ENCODE data around the gene SLC49A3. TPM values are rescaled to one million over a fixed set of nuclear protein-coding genes. Genes with fewer than 3 reads are reported as not detected.

Gene SLC49A3
- total RNA-seq, 2 experiments from 2014 or later = 0.23 TPM; not detected in 1

- ChIA-PET CTCF (no interaction called here), POLR2A (no interaction called here)
- no peak for DNase-seq
- TF ChIP-seq CTCF (IDR thresholded peaks at IDR 0.05) = no peak
- intact Hi-C loops (cut with micrococcal nuclease) = no loop called here
- H3K27ac Mint-ChIP-seq = peak overlapping the region; percentile 25
- ATAC-seq = no peak
- peaks cover 19% of the 10 kb centered on the region for H3K36me3 Mint-ChIP-seq (ENCODE audit: low read depth)
- peaks cover 15% of the 10 kb centered on the region for H3K4me1 Mint-ChIP-seq (ENCODE audit: low read depth)
- no peaks in the 10 kb centered on the region for H3K27me3 Mint-ChIP-seq
- no peak overlapping the region for H3K4me3 Mint-ChIP-seq
- no peaks in the 10 kb centered on the region for H3K9me3 Mint-ChIP-seq
Observed at GRCh38 chr4:721261-722168, 32.6 kb upstream of the SLC49A3 start.

GRCh38 chr4:720111-720860, 31.3 kb upstream of the SLC49A3 start:
- POLR2A ChIA-PET = interaction anchor here (1.3 kb wide), 1 partner anchor 10 kb away, joined by 5 read pairs; no protein-coding TSS in a partner anchor
- intact Hi-C loops (cut with micrococcal nuclease) = no loop called here
- Mint-ChIP-seq H3K9me3 (no peaks in the 10 kb centered on the region), H3K36me3 (ENCODE audit: low read depth) (peaks cover 19% of the 10 kb centered on the region), H3K27ac (no peak overlapping the region), H3K27me3 (no peaks in the 10 kb centered on the region), H3K4me3 (no peak overlapping the region), H3K4me1 (ENCODE audit: low read depth) (peaks cover 14% of the 10 kb centered on the region)
- no peak for ATAC-seq
- no peak for TF ChIP-seq CTCF (IDR thresholded peaks at IDR 0.05)
- DNase-seq = no peak
- CTCF ChIA-PET = no interaction called here

DNA sequence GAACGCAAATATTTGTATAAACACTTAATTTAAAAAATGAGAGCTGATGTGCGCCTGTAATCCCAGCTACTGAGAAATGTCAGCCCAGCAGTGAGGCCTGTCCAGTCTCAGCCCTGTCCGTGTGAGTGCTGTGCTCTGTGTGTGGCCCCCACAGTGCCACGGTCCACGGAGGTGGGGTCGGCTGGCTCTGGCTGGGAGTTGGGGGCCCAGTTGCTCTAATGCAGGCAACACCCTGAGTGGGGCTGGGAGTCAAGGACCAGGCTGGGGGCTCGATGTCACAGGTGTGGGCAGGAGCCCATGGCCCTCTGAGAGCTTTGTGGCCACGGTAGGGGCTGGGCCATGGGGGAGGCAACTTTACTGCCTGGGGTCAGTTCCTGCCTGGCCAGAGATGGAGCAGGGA, 29.5 kb upstream of the SLC49A3 start:
- intact Hi-C loops (cut with micrococcal nuclease) = no loop called here
- H3K27ac Mint-ChIP-seq = no peak overlapping the region
- CTCF ChIA-PET = interaction anchor here (1.1 to 1.2 kb wide), 2 partner anchors 9 to 24 kb away, joined by 3 to 4 read pairs; no protein-coding TSS in a partner anchor
- TF ChIP-seq CTCF (IDR thresholded peaks at IDR 0.05) = no peak
- POLR2A ChIA-PET = no interaction called here
- H3K4me3 Mint-ChIP-seq = no peak overlapping the region
- H3K36me3 Mint-ChIP-seq (ENCODE audit: low read depth) = peaks cover 18% of the 10 kb centered on the region
- DNase-seq (no peak), ATAC-seq (no peak)
- no peaks in the 10 kb centered on the region for H3K9me3 Mint-ChIP-seq
- peaks cover 14% of the 10 kb centered on the region for H3K4me1 Mint-ChIP-seq (ENCODE audit: low read depth)
- H3K27me3 Mint-ChIP-seq = no peaks in the 10 kb centered on the region

GRCh38 chr4:717601-718320, 28.8 kb upstream of the SLC49A3 start:
- H3K9me3 Mint-ChIP-seq = no peaks in the 10 kb centered on the region
- intact Hi-C loops (cut with micrococcal nuclease) = no loop called here
- peaks cover 11% of the 10 kb centered on the region for H3K36me3 Mint-ChIP-seq (ENCODE audit: low read depth)
- ATAC-seq (no peak), DNase-seq (no peak)
- CTCF ChIA-PET = interaction anchor here (1.1 kb wide), 1 partner anchor 9 kb away, joined by 4 read pairs; no protein-coding TSS in a partner anchor
- POLR2A ChIA-PET = no interaction called here
- no peak overlapping the region for H3K27ac Mint-ChIP-seq
- no peaks in the 10 kb centered on the region for H3K27me3 Mint-ChIP-seq
- peaks cover 14% of the 10 kb centered on the region for H3K4me1 Mint-ChIP-seq (ENCODE audit: low read depth)
- no peak for TF ChIP-seq CTCF (IDR thresholded peaks at IDR 0.05)
- no peak overlapping the region for H3K4me3 Mint-ChIP-seq

Data from activated CD8-positive, alpha-beta T cell treated with anti-CD3 and anti-CD28 coated beads for 36 hours (primary cell).